ENCODE measurements around the gene ZIC5.

Gene ZIC5
- 0 to 0.18 (median 0.09) reads per million in 4 experiments for total RNA-seq

DNA sequence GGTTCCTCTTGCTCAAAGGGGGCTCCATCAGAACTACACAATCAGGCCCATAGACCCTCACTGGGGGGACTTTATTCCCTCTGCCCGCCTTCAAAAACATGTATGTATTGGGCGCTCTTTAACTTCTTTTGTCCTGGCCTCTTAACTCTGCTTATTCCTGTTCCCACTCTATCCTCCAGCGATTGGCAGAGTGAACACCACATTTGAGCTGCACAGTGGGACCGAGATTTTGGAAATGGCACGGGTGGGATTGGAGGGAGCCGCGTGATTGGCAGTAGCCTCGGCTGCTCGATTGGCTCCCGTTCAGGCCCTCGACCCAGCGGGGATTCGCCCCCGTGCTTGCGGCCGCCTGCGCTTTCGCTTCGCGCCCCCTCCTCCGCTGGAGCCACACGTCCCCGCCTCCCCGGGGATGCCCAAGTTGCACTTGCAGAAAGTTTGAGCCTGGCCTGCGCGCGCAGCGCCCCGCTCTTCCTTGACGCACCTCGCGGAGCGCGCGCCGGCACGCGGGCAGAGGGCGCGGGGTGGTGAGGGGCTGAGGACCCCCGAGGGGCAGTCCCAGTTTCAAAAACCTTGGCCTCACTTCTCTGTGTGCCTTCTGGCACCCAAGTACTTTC is at the start of gene ZIC5:
Gene ZIC5, minus strand, starts transcription at position 192 of the 614 bp plus-strand sequence. Its CDS starts 164 bp downstream, at position 28.
- DNase-seq, result no peak

DNA sequence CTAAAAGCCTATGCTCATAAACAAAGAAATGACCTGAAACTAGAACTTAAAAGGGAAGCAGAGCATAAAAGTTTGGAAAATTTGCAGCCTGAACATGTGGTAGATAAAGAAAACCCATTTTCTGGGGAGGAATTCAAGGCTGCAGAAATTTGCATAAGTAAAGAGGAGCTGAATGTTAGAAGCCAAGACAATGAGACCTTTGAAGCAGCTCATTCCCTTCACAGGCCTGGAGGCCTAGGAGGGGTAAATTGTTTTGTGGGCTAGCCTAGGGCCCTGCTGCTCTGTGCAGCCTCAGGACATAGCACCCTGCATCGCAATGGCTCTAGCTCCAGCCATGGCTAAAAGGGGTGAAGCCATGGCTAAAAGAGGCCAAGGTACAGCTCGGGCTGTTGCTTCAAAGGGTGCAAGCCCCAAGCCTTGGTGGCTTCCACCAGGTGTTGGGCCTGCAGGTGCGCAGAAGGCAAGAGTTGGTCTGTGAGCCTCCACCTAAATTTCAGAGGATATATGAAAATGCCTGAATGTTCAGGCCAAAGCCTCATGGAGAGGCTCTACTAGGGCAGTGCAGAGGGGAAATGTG is 48.3 kb upstream of the ZIC5 start:
- no peak for DNase-seq

DNA sequence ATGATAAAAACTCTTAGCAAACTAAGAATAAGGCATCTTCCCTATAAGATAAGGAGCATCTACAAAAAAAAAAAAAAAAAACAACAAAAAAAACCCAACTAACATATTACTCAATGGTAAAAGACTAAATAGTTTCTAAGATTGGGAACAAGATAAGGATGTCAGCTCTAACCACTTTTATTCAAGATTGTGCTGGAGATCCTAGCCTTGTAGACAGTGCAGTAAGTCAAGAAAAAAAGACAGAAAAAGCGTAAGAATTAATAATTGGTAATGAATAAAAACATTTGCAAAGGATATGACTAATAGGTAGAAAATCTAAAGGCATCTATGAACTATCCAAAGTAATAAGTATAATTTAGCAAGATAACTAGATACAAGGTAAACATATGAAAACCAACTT is 43.1 kb upstream of the ZIC5 start:
- DNase-seq, result no peak

GRCh38 chr13:99998261-99998660 is 26.7 kb upstream of the ZIC5 start:
- DNase-seq, result no peak

DNA sequence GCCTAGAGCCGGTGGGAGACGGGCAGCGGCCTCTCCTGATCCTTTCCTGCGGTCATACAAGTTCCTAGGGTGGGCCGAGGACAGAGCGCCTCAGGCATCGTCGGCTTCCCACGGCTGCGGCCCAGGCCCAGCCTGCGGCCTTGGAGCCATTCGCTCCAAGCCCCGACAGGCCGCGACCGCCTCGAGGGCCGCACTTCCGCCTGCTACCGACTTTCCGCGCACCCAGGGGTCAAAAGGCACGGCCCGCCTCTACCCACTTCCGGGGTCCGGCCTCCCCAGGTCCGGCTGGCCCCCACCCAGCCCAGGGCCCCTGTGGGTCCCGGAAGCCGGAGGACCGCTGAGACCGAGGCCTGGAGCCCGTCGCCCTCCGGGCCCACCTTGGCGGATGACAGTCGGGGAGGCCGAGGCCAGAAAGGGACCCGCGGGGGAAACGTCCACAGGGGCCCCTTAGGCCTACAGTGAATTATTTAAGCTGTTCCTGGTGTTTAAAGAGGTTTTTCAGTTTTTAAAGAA is 26.2 kb upstream of the ZIC5 start:
- no peak for DNase-seq

GRCh38 chr13:99996381-99996973 is 24.9 kb upstream of the ZIC5 start:
- no peak for DNase-seq

DNA sequence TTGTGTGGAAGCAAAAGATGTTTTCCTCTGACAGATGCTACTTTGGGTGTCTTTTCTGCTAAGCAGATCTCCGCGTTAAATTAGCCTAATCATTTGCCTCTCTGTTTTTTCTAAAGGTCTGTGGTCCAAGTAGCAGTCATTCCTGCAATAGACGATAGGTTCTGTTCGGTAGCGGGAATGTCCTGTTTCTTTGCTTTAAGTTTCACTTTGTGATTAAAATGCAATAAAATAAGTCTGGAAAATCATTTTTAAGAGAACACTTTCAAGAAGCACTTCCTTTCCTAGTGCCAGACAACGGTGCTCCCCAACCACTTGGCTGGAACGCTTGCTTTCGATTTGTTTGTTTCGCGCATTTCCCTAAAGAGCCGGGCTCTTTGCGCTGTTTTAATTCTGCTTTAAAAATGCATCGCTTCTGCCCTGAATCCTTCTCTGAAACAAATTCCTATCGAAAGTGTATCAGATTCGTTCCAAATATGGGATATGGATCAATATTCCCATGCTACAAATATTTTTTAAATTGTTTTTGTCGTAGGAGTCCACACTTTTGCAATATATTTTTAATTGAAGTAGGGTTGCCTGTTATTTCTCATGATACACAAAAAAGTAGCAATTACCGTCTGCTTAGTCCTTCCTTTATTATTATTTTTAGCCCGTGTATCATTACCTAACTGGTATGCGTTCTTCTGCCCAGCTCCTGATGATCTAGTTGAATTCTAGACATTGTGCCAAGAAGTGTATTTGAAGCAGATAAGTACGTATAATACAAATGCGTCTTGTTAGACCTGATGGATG is 24.2 kb upstream of the ZIC5 start:
- no peak for DNase-seq

- no peak for DNase-seq
These were observed 23.6 kb upstream of the ZIC5 start for GRCh38 chr13:99995104-99995588.

DNA sequence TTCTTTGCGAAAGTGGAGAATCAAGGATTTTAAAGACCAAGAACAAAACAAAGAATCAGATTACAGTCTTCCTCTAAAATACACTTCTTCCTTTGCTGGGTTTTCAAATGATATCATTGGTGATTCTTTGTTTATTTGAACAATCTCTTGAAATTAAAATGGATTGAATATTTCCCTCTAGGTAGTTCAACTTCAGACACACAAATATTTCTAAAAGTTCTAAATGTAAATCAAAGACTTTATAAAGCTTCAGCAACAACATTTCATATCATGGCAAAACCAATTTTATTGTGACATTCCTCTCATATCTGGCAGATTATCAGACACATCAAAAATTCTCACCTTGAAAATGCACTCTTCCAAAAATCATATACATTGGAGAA is 23.1 kb upstream of the ZIC5 start:
- no peak for DNase-seq

DNA sequence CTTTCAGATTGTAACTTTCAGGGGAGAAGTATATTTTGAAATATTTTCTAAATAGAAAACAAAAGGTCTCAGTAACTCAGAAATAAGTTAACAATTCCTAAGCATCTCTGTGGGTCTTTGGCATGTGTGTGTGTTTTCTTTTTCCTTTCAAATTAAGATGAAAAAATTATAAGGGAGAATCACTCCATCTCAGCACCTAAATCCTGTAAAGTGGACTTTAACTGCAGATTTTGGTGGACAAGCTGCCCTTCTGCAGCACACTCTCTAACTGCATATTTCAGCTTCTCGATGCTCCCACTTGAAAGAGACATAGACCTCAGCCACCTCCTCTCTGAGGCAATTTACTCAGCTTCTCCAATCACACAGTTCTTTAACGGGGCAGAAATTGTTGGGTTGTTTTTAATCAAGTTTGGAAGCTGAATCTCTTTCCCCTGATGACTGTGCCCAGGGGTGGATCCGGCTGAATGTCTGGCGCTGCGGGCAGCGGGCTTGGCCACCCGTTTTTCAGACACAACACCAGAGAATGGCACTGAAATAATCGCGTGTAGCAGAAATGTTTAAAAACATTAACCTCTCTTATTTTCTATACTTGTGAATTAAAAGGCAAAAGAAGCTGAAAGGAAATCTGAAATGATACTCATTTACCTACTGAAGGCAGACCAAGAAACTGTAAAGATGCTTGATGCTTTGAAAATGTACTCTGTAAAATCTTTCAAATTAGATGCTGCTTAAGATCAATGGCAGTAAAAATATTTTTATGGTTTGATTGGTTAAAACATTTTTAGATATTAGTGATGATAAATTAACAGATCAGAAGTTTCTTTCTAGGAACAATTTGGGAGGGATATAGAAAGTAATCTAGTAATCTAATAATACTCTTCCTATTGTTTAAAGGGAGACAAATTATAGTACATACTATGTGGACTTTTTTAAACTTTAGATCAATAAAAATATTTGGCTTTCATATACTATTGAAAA is 22.4 kb upstream of the ZIC5 start:
- no peak for DNase-seq

GRCh38 chr13:99992949-99993351 is 21.4 kb upstream of the ZIC5 start:
- DNase-seq, result no peak

GRCh38 chr13:99991828-99992775 is 20.5 kb upstream of the ZIC5 start:
- DNase-seq, result no peak

DNA sequence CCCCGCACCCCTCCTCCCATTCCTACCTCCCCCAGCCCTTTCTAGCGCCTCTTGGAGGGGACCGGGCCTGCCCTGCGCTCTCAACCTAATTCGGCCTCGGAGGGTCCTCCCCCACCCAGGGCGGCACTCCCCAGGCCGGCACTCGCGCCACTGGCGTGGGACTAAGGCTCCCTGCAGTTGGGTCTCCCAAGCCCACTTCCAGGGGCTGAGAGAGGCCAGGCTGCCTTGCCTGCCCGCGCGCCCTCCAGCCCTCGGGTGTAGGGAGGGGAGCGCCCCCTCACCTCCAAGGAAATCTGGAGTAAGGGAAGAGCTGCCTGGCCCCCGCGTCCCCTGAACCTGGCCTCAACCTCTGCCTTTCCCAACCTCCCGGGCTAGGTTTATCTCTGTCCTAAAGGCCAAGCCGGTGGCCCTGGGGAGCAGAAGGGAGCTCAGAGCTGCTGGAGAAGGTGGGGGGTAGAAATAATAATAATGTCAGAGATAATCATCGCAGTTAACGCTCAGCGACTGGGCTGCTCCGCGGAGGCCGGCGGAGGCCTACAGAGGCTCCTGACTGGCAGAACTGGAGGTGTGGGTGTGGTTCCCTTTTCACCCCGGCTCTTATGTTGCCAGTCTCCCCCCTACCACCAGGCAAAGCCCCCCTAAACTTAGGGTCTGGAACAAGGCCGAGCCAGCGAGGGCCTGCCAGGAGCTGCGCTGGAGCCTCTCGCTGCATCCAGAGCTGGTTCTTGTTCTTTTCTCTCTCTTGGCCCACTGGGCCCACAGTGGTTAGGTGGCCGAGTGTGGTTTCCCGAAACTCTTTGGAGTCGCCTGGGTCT is 19.7 kb upstream of the ZIC5 start:
- DNase-seq, result no peak

GRCh38 chr13:99990126-99990977 is 18.8 kb upstream of the ZIC5 start:
- no peak for DNase-seq

DNA sequence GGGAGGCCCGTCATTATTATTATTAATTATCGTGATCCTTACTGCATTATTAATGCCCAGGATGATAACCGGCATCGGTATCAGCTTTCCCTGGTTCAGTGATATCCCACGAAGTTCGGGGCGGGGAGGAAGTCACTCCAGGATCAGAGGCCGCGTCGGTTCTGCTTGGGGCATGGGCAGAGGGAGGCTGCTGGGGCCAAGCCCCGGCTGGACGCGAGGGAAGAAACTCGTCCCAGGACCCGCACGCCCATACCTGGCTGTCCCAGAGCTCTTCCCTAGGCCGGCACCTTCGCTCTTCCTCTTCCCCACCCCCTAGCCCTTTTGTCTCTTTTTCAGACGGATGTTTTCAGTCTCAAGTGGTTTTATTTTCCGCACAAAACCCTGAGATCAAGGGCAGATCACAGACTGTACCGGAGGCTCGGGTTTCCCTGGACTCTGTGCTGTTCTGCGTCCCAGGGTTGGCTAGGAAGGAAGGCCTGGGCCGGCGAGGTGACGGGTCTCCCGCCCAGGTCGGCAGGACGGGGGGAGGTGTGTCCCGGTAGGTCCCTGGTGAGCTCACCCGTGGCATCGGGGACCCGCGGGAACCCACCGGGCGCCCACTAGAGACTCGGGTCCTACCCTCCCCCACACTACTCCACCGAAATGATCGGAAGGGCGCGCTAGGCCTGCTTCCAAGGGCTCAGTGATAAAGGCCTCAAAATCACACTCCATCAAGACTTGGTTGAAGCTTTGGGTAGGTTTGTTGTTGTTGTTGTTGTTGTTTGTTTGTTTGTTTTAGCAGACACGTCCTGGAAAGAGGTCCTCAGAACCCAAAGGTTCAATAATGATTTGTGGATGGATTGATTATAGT is 17.9 kb upstream of the ZIC5 start:
- no peak for DNase-seq

- no peak for DNase-seq
These were observed 17.1 kb upstream of the ZIC5 start for GRCh38 chr13:99988529-99989275.

Measured in effector CD8-positive, alpha-beta T cell (primary cell).